ENCODE results near the gene OR2D2. TPM values are rescaled to one million over a fixed set of nuclear protein-coding genes. Genes with fewer than 3 reads are reported as not detected.

The OR2D2 gene
- total and polyA plus RNA-seq, 2 experiments from 2014 or later = 0.24 TPM

DNA sequence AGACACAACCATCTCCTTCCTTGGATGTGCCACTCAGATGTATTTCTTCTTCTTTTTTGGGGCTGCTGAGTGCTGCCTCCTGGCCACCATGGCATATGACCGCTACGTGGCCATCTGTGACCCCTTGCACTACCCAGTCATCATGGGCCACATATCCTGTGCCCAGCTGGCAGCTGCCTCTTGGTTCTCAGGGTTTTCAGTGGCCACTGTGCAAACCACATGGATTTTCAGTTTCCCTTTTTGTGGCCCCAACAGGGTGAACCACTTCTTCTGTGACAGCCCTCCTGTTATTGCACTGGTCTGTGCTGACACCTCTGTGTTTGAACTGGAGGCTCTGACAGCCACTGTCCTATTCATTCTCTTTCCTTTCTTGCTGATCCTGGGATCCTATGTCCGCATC lies 15.4 kb downstream of the OR2D2 start:
- no peak overlapping the region for H3K4me2 ChIP-seq
- Mint-ChIP-seq H3K27ac (no peak overlapping the region), H3K9me3 (0 out of 3 replicates have a peak, but pooled peaks cover 3% of the 10 kb centered on the region), H3K4me3 (no peak overlapping the region), H3K27me3 (ENCODE audit: insufficient read depth, low read depth, poor library complexity) (no peaks in the 10 kb centered on the region), H3K4me1 (no peaks in the 10 kb centered on the region), H3K36me3 (ENCODE audit: low read depth) (no peaks in the 10 kb centered on the region)
- H3K27ac ChIP-seq (ENCODE audit: low read depth) = no peak overlapping the region
- no peak overlapping the region for H2AFZ ChIP-seq
- no peaks in the 10 kb centered on the region for H4K20me1 ChIP-seq (replicated peaks; ENCODE audit: insufficient read depth)
- H3K4me3 ChIP-seq = no peak overlapping the region
- H3F3A ChIP-seq (replicated peaks; ENCODE audit: low read depth) = no peaks in the 10 kb centered on the region
- no peaks in the 10 kb centered on the region for H3K27me3 ChIP-seq (ENCODE audit: insufficient read depth)
- TF ChIP-seq POLR2AphosphoS5 (IDR thresholded peaks at IDR 0.05; ENCODE audit: low read depth) (no peak), NANOG (IDR thresholded peaks at IDR 0.05; ENCODE audit: borderline replicate concordance) (no peak), ZNF331 (CRISPR knock-in tag; IDR thresholded peaks at IDR 0.05; ENCODE audit: low read depth) (no peak), ZNF114 (CRISPR knock-in tag; IDR thresholded peaks at IDR 0.05) (no peak), EZH2phosphoT487 (IDR thresholded peaks at IDR 0.05; ENCODE audit: unreplicated experiment) (no peak), JUNB (IDR thresholded peaks at IDR 0.05; ENCODE audit: unreplicated experiment) (no peak), CREB1 (CRISPR knock-in tag; IDR thresholded peaks at IDR 0.05; ENCODE audit: low read depth) (no peak), ETS1 (IDR thresholded peaks at IDR 0.05) (no peak)
- TF ChIP-seq, protein P1, sequence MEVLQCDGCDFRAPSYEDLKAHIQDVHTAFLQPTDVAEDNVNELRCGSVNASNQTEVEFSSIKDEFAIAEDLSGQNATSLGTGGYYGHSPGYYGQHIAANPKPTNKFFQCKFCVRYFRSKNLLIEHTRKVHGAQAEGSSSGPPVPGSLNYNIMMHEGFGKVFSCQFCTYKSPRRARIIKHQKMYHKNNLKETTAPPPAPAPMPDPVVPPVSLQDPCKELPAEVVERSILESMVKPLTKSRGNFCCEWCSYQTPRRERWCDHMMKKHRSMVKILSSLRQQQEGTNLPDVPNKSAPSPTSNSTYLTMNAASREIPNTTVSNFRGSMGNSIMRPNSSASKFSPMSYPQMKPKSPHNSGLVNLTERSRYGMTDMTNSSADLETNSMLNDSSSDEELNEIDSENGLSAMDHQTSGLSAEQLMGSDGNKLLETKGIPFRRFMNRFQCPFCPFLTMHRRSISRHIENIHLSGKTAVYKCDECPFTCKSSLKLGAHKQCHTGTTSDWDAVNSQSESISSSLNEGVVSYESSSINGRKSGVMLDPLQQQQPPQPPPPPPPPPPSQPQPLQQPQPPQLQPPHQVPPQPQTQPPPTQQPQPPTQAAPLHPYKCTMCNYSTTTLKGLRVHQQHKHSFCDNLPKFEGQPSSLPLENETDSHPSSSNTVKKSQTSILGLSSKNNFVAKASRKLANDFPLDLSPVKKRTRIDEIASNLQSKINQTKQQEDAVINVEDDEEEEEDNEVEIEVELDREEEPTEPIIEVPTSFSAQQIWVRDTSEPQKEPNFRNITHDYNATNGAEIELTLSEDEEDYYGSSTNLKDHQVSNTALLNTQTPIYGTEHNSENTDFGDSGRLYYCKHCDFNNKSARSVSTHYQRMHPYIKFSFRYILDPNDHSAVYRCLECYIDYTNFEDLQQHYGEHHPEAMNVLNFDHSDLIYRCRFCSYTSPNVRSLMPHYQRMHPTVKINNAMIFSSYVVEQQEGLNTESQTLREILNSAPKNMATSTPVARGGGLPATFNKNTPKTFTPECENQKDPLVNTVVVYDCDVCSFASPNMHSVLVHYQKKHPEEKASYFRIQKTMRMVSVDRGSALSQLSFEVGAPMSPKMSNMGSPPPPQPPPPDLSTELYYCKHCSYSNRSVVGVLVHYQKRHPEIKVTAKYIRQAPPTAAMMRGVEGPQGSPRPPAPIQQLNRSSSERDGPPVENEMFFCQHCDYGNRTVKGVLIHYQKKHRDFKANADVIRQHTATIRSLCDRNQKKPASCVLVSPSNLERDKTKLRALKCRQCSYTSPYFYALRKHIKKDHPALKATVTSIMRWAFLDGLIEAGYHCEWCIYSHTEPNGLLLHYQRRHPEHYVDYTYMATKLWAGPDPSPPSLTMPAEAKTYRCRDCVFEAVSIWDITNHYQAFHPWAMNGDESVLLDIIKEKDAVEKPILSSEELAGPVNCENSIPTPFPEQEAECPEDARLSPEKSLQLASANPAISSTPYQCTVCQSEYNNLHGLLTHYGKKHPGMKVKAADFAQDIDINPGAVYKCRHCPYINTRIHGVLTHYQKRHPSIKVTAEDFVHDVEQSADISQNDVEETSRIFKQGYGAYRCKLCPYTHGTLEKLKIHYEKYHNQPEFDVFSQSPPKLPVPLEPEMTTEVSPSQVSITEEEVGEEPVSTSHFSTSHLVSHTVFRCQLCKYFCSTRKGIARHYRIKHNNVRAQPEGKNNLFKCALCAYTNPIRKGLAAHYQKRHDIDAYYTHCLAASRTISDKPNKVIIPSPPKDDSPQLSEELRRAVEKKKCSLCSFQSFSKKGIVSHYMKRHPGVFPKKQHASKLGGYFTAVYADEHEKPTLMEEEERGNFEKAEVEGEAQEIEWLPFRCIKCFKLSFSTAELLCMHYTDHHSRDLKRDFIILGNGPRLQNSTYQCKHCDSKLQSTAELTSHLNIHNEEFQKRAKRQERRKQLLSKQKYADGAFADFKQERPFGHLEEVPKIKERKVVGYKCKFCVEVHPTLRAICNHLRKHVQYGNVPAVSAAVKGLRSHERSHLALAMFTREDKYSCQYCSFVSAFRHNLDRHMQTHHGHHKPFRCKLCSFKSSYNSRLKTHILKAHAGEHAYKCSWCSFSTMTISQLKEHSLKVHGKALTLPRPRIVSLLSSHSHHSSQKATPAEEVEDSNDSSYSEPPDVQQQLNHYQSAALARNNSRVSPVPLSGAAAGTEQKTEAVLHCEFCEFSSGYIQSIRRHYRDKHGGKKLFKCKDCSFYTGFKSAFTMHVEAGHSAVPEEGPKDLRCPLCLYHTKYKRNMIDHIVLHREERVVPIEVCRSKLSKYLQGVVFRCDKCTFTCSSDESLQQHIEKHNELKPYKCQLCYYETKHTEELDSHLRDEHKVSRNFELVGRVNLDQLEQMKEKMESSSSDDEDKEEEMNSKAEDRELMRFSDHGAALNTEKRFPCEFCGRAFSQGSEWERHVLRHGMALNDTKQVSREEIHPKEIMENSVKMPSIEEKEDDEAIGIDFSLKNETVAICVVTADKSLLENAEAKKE (CRISPR knock-in tag; IDR thresholded peaks at IDR 0.05) = no peak
- H3K4me1 ChIP-seq (ENCODE audit: insufficient read depth) = no peaks in the 10 kb centered on the region
- H3K79me2 ChIP-seq (replicated peaks; ENCODE audit: insufficient read depth) = no peaks in the 10 kb centered on the region
- no peak for ATAC-seq
- DNase-seq (ENCODE audit: low spot score) = no peak
- H3K36me3 ChIP-seq (ENCODE audit: insufficient read depth) = no peaks in the 10 kb centered on the region
- no peaks in the 10 kb centered on the region for H3K9me2 ChIP-seq (ENCODE audit: insufficient read depth)
